Activated naive CD8-positive, alpha-beta T cell treated with anti-CD3 and anti-CD28 coated beads, Interleukin-2, amount 50 U/mL, for 16 hours (primary cell): ENCODE data around the gene B4GALNT3.

Experiments
- DNase-seq: peaks from one replicate; pipeline ENCODE4 v3.0.0-alpha.2; 2020; ENCODE audit warnings: low read depth, low spot score

Gene B4GALNT3

DNA sequence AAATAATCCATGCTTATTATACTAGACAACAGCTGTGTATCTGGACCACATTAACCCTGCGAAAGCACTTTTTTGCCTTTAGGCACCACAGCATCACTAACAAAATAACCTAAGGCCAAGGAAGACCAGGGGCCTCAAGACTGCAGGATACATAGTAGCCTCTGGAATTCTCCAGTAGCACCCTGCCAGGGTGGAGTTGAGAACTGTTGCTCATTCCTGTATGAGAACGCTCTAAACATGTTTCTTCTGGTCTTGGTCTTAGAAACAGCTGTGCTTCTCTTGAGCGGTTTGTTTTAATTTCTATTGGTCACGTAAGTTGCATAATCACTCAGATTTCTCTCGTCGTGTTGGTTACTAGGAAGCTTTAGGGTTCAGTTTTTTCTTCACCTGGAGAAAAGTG, 7.9 kb downstream of the B4GALNT3 start:
- DNase-seq: no peak

DNA sequence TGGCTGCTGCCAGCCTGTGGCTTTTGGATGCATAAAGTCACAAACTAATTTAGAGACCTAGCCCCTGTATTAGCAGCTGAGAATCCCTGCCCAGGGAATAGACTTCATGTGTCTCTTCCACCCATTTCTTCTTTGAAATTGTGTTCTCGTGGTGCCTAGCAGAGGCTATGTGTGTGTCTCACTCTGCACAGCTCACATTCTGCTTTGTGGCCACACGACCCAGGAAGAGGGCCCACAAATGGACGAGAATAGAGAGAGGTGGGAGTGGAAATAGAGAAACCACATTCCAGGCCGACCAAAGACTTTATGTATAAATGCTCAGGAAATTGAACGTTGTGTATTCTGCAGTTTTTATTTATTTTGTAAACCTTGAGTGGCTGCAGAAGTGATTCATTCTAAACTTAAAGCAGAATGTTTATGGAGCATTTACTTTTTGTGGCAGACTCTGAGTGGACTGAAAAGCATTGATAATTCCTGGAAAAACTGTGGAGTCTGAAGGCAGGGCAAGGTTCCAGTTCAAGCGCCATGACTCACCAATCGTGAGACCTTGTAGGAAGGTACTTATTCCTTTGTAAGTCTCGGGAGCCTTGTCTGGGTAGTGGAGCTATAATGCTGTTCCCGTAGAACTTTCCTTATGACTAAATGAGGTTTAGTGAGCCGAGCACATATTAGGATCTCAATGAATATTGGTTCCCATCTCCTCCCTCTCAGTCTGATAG, 9.1 kb downstream of the B4GALNT3 start:
- no peak for DNase-seq

GRCh38 chr12:470133-470532, 10.4 kb downstream of the B4GALNT3 start:
- DNase-seq: no peak

DNA sequence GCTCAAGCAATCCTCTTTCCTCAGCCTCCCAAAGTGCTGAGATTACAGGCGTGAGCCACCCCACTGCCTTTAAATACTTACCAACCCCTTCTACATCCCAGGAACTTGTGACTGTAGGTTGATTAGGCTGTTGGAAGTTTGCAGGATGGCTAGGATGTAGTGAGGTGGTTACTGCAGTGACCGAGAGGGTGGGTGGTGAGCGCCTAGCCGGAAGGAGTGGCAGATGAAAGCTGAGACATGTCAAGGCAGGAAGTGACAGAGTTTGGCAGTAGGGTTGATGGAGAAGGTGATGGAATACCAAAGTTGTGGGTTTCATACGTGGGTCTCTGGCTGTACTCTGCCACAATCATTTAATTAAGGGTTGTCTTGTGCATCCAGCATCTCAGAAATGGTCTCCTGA, 13.5 kb downstream of the B4GALNT3 start:
- DNase-seq: no peak

DNA sequence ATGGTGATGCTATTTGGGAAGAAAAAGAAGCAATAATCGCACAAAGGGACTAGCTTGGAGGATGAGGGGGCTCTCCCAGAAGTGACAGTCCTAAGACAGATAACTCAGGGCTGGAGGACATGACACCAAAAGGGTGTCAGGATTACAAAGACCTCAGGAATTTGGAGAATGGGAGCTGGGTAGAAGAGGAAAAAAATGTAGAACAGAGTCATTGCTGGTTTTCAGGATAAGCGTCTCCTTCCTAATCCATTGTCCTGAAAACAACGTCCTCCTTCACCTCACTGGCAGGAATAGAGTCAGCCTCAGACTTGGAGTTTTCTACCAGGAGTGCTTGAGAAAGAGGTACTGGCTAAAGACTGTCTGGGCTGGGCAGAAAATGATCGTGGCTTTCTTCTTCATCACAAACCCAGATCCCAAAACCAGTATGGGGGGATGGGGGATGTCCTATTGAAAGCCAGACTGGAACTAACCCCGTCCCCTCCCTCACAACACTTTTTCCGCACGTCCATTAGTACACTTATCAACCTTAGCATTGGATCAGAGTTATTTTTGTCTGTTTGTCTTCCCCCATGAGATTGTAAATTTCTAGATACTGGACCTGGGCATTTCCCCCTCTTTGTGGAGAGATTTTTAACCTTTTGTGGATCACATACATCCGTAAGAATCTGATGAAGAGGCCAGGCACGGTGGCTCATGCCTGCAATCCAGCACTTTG, 14.3 kb downstream of the B4GALNT3 start:
- DNase-seq: no peak

DNA sequence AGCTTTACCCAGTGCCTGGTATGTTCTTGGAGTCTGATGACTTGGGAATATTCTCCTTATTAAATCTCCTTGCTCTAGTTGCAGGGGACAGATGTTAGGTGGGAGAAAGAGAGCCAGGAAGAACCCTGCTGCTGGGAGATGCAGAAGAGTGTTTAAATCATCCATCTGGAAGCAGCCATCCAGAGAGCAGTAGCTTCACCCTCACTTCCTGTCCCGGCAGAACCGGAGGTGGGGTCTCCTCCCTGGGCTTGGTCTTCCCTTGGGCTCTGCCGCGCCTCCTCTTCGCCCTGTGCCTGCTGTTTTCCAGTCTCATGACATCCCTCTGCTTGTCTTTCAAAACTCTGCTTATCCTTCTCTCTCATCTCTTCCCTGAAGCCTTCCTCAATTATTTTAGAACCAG, 15.5 kb downstream of the B4GALNT3 start:
- DNase-seq: no peak

- DNase-seq: no peak
These were observed 19.4 kb downstream of the B4GALNT3 start for GRCh38 chr12:479161-479560.

GRCh38 chr12:480831-481816, 21.4 kb downstream of the B4GALNT3 start:
- DNase-seq: no peak

DNA sequence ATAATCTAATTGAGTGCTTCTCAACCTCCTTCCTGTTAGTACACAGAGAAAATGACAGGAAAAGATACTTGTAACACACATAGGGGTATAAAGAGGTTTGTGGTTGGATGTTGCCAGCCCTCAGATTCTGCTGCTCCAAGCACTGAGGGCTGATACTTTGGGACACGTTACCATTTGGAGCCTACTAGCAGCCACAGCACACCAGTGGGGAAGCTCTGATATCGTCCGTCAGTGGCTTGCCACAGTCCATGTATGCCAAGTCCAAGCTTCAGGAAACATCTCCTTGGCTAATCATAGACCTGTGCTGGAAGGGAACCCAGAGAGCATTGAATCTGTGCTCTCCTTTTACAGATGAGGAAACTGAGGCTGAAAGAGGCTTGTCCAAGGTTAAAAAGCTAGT, 22.3 kb downstream of the B4GALNT3 start:
- DNase-seq: no peak

- DNase-seq: no peak
These were observed 24.4 kb downstream of the B4GALNT3 start for GRCh38 chr12:484096-484495.

GRCh38 chr12:490260-490659, 30.5 kb downstream of the B4GALNT3 start:
- no peak for DNase-seq

DNA sequence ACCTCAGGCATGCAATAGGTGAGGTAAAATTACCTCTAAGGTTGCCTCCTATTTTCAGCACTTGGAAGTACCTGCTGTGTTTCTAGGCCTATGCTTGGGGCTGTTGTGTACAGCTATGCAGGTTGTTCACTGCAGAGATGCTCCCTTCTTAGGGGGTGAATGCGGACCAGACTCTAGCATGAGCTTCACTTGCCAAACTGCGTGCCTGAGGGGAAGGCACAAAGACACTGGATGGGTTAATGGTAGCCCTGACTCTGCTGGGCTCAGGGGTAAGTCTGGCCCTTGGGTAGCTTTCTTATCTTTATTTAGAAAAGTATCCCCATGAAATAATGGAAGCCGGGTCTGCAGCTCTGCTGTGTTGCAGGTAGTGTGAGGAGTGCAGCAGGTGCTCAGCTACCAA, 35.7 kb downstream of the B4GALNT3 start:
- DNase-seq: no peak

DNA sequence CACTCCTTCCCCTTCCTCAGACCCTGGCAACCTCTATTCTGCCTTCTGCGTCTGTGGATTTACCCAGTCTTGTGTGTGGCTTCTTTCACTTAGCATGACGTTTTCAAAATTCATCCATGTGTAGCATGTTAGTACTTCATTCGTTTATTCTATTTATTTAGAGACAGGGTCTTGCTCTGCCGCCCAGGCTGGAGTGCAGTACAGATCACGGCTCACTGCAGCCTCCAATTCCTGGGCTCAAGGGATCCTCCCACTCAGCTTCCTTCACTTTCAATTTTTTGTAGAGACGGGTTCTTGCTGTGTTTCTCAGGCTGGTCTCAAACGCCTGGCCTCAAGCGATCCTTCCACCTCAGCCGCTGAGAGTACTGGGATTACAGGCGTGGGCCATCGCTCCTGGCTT, 37.0 kb downstream of the B4GALNT3 start:
- DNase-seq: no peak

GRCh38 chr12:497501-498160, 37.9 kb downstream of the B4GALNT3 start:
- DNase-seq: no peak

GRCh38 chr12:499837-500458, 40.2 kb downstream of the B4GALNT3 start:
- no peak for DNase-seq

- DNase-seq: no peak
These were observed 42.1 kb downstream of the B4GALNT3 start for GRCh38 chr12:501722-502447.

DNA sequence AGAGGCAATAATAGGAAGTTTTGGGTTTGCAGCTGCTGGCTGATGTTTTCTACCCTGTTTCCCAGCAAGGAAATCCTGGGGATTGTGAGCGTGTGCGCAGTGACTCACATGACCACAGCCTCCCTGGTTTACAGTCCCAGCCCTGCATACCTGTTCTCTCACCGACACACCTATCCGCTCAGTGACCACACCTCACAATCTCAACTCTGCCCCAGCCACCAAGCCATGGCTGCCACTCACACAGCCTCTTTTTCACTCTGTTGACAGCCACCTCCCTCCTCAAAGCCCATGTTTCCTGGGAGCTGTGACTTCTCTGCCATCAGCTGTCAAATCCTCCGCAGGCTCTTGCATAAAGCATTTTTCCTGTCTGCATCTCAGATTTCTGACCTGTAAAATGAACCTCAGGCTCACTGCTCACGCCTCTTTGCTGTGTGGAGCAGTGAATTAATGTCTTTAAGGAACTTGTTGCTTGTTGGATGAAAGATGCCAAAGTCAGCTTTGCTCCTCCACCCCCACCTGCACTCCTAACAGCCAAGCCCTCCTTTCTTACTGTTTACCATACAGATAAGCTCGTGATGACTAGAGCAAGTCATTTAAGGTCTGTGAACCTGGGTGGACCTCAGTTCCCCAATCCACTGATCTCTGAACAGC, 43.5 kb downstream of the B4GALNT3 start:
- DNase-seq: no peak

DNA sequence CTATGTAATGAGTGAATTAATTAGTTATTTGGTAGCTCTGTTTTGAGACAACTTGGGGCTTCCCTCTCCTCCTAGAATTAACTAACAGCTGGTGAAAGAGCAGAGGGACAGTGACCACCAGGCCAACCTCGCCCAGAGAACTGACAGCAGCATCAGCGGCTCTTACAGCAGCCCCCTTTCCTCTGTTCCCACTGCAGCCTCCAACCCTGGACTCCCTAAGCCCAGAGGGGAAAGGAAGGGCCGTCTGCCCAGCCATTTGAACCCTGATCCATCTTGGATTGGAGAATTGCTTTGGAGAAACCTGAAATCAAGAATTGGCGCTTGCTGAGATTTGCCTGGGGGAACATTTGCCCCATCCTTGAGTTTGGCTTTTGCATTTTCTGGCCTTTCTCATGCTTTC, 45.5 kb downstream of the B4GALNT3 start:
- no peak for DNase-seq

- no peak for DNase-seq
These were observed 47.7 kb downstream of the B4GALNT3 start for GRCh38 chr12:507391-507796.

- DNase-seq: no peak
These were observed 48.4 kb downstream of the B4GALNT3 start for GRCh38 chr12:508145-508544.
